Measurements from ENCODE around the gene ACTR3C.

GRCh38 chr7:150326657-150327268, 3.4 kb upstream of the ACTR3C start:
- TF ChIP-seq EZH2 (IDR thresholded peaks at IDR 0.05; ENCODE audit: low read length, missing control alignments) (no peak), CTCF (conservative IDR thresholded peaks at IDR 0.05 in 1 of 2, IDR thresholded peaks at IDR 0.05 in 1 of 2; ENCODE audit: low read depth in 1 of 2, low read length in 2 of 2) (no peak)

Data from fibroblast of lung (primary cell).